Tibial nerve (tissue), 4 donors: Measurements from ENCODE around the gene VPS13D.

Source experiments
- CTCF ChIP-seq, 5 experiments: fragments of 200-600 bp in 3 of 5; fragments of 450-650 bp in 2 of 5; sonication (generic) in 3 of 5; IDR thresholded peaks; one replicate each; pipeline ENCODE4 v1.5.1; 2016 to 2019; ENCODE audit warnings: antibody characterized with exemption in 5 of 5, mild to moderate bottlenecking in 3 of 5, moderate library complexity in 2 of 5
- EP300 ChIP-seq, 2 donors: sonication (generic); formaldehyde crosslinking; IDR thresholded peaks; one replicate each; pipeline ENCODE4 v1.6.1; 2017; ENCODE audit warnings: antibody characterized with exemption in 2 of 2, mild to moderate bottlenecking in 1 of 2
- POLR2A ChIP-seq, 2 donors: fragments of 450-650 bp; IDR thresholded peaks; one replicate each; pipeline ENCODE4 v1.6.1; 2017; ENCODE audit warnings: antibody characterized with exemption in 2 of 2, mild to moderate bottlenecking in 2 of 2, moderate library complexity in 2 of 2

DNA sequence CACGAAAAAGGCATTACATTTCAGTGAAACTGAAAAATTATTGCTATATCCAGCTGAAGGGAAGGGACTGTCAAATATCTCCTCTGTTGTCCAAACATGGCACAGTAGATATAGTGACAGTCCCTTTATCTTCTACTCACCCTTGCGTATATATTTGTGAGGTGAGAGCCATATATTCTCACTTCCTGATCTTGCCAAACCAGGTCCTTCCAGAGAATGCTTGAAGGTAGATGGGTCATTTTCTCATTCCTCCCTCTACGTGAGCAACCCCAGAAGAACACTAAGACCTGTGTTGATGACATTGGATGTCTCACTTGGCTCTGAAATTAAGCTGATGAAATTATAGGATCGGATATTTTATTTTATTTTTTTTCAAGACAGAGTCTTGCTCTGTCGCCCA lies 237.0 kb downstream of the VPS13D start:
- no peak for TF ChIP-seq CTCF (IDR thresholded peaks at IDR 0.05)
- no peak for TF ChIP-seq POLR2A (IDR thresholded peaks at IDR 0.05)
- TF ChIP-seq EP300 (IDR thresholded peaks at IDR 0.05): no peak
